Ureter (tissue), 1 donor: ENCODE results near the gene ZMIZ2. TPM values are rescaled to one million over a fixed set of nuclear protein-coding genes. Genes with fewer than 3 reads are reported as not detected.

ENCODE experiments used
- DNase-seq: peaks from one replicate; pipeline ENCODE4 v3.0.0-alpha.2; 2020; ENCODE audit warnings: low spot score
- total RNA-seq: library from RNA; stranded (reverse); gene quantifications from one replicate; pipeline ENCODE4 v1.2.4, GENCODE V29; 2023
- donor health status: DM: yes; HTN: yes; CAD: no.

The ZMIZ2 gene
- total RNA-seq, 1 donor from 2014 or later = 116 TPM

DNA sequence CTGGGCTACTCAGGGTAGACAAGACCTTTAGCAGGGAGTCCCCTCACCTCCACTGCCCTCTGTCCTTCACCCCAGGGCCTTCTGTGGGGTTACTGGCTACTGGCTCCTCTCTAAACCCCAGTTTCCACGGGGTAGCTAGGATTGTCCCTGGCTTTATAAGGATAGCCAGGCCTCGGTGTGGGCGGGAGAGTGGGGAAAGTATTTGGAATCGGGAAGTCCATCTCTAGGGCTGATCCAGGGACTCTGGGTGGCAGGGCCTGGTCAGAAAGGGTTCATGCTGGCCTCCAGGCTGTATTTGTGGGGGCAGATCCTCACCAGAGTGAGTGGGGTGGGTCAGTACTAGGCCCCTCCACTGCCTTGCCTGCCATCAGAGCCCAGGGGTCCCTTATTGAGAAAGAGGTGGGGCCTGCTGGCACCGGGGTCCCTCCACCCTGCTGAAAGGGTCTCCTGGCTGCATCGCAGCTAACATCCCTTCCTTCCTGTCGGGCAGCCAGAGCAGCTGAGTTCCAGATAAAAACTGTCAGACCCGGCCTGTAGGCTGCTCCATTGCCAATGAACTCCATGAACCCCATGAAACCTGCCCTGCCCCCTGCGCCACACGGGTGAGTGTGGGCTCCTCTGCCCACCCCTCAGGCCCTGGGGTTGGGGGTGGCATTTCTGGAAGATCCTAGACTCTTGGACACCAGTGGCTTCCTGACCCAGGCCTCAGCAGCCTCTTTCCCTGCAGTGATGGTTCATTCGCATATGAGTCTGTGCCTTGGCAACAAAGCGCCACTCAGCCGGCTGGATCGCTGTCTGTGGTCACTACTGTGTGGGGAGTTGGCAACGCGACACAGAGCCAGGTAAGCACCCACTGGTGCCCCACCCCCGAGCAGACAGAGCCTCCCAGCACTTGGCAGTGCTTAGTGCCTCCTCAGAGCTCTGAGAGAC is 7.3 kb downstream of the ZMIZ2 start:
- DNase-seq = no peak

DNA sequence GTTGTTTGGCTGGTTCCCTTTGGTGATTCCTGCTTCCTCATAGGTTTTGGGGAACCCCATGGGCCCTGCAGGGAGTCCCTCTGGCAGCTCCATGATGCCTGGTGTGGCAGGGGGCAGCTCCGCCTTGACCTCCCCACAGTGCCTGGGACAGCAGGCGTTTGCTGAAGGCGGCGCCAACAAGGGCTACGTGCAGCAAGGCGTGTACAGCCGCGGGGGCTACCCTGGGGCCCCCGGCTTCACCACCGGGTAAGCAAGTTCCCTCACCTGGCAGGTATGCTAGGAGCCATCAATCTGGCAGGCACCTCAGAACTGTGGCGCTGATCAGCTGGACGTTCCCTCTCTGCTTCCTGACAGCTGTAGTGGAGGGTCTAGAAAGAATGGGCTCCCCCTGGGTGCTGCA is 8.3 kb downstream of the ZMIZ2 start:
- DNase-seq = no peak

DNA sequence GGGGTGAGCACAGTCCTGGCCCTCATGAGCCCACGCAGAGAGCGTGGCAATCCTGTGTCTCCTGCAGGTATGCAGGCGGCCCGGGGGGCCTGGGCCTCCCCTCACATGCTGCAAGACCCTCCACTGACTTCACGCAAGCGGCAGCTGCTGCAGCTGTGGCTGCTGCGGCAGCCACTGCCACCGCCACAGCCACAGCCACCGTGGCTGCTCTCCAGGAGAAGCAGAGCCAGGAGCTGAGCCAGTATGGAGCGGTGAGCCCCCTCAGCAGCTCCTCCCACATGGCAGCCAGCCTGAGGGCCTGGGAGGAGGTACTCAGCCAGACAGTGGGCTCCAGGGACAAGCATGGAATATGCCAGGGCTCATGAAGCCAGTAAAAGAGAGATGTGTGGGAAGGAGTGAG is 8.7 kb downstream of the ZMIZ2 start:
- no peak for DNase-seq

DNA sequence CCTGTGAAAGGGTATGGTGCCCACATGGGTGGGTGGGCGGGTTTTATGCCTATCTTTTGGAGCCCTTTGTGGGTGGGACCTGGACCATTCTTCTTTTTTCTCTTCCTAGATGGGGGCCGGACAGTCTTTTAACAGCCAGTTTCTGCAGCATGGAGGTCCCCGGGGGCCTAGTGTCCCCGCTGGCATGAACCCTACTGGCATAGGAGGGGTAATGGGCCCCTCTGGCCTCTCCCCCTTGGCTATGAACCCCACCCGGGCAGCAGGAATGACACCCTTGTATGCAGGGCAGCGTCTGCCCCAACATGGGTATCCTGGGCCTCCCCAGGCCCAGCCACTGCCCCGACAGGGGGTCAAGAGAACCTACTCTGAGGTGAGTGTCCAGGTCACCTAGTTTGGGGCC is 9.1 kb downstream of the ZMIZ2 start:
- no peak for DNase-seq

DNA sequence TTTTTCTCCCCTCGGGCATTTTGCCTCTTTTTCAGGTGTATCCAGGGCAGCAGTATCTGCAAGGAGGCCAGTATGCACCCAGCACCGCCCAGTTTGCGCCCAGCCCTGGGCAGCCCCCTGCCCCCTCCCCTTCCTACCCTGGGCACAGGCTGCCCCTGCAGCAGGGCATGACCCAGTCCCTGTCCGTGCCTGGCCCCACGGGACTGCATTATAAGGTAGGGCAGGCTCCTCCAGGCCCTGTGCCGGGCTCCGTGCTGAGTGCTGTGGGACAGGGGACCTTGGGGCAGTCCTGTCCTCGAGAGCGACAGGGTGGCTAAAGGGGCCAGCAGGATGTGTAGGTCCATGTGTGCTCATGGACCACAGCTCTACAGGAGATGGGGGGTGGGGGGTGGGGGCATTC is 10.6 kb downstream of the ZMIZ2 start:
- no peak for DNase-seq

DNA sequence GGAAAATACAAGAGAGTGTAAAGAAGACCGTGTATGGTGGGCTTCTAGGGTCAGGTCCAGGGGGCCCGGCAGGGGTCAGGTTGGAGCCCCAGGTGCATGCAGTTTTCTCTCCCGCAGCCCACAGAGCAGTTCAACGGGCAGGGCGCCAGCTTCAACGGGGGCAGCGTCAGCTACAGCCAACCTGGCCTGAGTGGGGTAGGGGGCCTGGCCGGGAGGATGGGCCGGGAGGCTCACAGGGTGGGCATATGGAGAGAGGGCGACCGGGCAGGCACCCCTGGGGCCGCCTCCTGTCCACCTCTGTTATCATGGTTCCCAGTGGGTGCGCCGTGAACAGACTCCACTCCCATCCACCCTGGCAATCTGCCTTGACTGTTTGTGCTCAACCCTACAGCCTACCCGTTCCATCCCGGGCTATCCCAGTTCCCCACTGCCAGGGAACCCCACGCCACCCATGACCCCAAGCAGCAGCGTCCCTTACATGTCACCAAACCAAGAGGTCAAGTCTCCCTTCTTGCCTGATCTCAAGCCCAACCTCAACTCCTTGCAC is 11.5 kb downstream of the ZMIZ2 start:
- DNase-seq = no peak

DNA sequence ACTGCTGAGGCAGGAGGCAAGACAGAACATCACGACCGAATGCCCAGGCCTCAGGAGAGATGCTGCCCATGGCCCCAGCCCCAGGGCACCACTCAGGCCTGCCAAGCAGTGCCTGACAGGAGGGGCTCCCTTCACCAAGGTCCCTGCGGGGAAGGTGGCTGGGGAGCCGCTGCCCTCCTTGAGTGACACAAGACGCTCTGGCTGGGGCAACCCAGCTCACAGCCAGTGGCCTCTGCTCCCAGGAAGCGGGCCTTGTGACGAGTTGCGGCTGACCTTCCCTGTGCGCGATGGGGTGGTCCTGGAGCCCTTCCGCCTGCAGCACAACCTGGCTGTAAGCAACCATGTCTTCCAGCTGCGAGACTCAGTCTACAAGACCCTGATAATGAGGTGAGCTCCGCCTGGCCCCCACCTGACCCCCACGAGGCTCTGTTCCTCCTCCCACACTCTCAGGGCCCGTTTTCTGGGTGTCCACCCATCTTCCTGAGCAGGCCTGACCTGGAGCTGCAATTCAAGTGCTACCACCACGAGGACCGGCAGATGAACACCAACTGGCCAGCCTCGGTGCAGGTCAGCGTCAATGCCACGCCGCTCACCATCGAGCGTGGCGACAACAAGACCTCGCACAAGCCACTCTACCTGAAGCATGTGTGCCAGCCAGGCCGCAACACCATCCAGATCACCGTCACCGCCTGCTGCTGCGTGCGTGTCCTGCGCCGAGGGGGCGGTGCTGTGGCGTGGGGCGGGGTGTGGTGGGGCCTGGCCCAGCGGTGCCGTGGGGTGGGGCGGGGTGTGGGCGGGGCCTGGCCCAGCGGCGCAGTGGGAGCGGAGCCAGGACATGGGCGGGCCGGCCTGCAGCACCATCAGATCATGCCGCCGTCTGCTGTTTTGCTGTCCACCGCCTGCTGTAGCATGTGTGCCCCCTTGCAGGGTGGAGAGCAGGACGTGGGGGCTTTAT is 12.8 kb downstream of the ZMIZ2 start:
- peak; percentile 78 for DNase-seq

DNA sequence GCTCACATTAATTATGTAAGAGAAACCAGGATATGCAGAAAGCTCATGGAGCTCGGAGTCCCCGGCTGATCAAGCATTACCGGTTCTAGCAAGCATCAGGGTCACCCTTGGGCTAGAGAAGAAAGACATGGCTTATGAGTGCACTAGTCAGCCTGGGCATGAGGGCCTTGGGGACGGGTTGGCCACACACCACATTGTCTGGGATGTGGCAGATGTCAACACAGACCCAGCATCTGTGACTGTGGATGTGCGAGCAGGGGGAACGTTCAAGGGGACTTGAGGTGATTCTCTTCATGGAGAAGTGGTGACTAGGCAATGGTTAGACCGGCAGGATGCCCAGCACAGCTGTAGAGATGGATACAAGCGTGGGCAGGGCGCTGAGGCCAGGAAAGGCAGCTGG is 13.7 kb downstream of the ZMIZ2 start:
- DNase-seq = no peak

DNA sequence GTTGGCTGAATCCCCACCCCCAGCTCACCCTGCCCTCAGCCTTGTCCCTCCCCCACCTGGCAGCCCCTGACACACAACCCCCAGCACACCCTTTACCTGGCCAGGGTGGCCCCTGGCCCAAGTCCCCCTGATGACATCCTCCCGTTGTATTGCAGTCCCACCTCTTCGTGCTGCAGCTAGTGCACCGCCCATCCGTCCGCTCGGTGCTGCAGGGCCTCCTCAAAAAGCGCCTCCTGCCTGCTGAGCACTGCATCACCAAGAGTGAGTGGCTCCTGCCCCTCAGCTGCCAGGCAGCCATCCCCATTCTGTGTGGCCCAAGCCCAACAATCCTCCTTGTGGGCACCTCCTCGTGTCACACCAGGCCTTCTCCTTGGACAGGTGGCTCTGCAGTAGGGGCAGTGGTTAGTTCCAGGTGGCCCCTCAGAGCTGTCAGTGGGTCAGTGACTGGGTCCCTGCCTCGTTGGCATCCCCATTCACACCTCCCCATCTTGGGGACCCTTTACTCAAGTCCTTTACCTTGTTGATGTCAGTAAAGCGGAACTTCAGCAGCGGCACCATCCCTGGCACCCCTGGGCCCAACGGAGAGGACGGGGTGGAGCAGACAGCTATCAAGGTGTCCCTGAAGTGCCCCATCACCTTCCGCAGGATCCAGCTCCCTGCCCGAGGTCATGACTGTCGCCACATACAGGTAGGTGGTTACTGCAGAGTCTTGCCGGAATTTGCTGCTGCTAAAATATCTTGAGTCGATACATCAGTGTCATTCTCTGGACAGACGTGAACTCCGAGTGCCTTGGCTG is 14.3 kb downstream of the ZMIZ2 start:
- no peak for DNase-seq

DNA sequence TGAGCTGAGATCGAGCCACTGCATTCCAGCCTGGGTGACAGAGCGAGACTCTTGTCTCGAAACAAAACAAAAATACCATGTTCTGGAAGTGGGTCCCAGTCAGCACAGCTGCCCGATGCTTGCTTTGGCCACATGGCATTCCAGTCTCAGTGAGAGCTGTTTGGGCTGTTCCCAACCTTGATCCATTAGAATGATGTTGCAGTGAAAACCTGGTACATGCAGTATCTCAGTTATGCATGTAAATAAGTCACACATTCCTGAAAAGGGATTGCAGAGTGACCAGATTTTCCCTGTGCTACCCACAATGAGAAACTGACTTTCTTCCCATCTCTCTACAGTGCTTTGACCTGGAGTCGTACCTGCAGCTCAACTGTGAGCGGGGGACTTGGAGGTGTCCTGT is 15.4 kb downstream of the ZMIZ2 start:
- no peak for DNase-seq

DNA sequence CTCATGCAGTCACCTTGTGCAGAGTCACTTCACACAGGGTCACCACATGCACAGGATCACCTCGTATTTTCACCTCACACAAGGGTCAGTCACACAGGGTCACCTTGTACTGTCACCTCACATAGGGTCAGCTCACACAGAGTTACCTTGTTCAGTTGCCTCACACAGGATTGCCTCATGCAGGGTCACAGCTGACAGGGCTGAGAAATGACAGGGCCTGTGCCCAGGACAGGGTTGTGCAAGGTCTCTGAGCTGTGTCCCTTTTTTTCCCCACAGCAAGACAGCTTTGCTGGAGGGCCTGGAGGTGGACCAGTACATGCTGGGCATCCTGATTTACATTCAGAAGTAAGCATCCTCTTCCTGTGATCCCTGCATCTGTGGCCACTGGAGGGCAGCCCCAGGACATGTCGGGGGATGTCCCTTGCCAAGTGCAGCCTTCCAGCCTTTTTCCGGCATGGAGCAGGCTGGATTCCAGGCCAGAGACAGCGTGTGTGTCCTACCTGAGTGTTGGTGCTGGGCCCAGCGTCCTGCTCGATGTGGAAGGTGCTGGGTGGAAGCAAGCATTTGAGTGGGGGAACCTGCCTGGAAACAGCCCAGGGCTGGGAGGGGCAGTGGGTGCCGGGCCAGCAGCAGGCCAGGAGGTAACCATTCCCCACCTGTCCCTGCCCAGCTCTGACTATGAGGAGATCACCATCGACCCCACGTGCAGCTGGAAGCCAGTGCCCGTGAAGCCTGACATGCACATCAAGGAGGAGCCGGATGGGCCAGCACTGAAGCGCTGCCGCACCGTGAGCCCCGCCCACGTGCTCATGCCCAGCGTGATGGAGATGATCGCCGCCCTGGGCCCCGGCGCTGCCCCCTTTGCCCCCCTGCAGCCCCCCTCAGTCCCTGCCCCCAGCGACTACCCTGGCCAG is 16.3 kb downstream of the ZMIZ2 start:
- no peak for DNase-seq

DNA sequence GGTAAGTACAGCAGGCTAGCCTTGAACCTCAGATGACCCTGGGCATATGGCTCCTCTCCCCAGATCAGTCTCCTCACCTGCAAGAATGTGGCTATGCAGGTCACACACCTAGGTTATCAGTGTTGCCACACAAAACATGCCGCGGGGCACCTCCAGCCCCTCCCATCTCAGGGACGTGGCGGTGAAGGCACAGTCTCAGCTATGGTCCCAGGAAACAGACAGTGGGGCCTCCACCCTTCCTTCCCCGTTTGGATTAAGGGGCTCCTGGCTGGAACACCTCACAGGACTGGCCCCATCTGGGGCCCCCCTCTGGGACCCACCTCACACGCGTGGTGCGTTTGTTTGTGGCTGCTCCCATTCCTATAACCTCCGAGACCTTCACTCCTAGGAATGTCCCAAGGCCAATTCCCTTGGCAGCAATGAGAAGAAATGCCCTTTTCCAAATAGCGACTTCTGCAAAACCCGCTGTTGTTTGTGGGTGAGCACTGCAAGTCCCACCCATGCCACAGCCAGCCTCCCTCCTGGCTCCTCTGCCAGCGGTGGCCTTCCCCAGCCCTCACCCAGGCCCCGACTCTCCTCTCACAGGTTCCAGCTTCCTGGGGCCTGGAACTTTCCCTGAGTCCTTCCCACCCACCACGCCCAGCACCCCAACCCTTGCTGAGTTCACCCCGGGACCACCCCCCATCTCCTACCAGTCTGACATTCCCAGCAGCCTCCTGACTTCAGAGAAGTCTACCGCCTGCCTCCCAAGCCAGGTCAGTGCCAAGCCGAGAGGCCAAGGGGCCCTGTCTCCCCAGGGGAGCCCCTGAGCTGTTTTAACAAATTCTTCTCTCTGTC is 17.1 kb downstream of the ZMIZ2 start:
- DNase-seq = no peak

DNA sequence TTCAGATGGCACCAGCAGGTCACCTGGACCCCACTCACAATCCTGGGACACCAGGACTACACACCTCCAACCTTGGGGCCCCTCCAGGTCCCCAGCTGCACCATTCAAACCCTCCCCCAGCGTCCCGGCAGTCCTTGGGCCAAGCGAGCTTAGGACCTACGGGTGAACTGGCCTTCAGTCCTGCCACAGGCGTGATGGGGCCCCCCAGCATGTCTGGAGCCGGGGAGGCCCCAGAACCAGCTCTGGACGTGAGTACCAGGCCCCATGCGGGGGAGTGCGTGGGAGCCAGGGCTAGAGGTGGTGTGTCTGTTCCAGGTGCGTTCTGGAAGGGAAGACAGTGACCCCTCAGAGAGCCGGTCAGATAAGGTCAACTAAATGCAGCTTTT is 17.8 kb downstream of the ZMIZ2 start:
- no peak for DNase-seq

DNA sequence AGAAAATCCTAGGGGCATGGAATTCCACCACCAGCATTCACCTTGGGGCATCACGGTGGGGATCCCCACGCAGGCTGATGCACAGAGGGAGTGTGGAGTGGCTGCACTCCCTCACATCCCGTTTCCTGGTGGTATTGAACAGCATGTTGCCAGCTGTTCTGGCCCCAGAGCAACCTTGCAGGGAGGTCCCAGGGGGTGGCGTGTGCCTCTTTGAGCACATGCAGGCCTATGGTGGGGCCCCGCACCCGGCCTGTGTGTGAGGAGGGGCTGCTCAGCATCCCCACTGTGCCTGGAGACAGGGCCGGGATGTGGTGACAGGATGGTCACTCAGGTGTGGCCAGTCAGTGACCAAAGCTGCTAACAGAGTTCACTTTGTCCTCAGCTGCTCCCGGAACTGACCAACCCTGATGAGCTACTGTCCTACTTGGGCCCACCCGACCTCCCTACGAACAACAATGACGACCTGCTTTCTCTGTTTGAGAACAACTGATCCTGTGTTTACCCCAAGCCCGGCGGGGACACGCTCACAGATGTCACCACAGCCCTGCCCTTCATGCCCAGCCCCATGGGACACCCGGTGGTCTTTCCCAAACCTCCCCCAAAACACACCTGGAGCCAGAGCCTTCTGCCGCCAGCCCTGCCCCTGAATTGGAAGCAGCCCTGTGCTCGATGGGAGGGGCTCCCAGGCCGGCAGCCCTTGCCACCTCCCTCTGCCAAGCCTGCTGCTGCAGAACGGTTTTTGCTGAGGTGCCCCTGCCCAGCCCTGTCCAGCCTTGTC is 18.7 kb downstream of the ZMIZ2 start:
- DNase-seq = no peak

DNA sequence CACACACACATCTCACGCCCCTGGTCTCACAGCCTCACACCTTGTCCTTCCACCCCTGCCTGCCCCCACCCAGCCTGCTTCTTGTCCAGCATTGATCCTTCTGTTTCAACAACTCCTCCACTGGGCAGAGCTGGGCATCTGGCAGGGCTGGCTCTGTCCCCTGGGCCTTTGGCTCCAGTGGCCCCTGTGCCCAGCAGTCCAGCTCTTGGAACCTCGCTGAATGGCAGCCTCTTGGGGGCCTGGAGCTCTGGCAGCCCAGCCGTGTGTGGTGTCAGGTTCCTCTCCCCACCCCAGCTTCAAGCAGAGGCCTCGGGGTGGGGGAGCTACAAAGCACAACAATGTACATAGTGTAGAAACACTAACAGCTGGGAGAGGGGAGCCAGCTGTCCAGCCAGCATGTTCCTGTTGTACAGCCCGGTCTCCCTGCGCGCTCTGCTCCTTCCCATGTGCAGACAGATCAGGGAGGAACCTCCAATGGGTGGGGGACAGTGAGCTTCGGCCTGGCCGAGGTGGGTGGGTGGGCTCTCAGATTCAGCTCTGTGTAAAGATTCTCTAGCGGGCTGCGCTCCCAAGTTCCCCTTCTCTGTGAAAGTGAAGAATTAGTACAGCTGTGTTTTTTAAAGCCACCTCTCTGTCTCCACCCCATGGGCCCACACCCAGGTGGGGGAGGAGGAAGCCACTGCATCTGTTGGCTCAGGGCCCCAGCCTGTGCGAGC is 19.4 kb downstream of the ZMIZ2 start:
- DNase-seq = no peak

DNA sequence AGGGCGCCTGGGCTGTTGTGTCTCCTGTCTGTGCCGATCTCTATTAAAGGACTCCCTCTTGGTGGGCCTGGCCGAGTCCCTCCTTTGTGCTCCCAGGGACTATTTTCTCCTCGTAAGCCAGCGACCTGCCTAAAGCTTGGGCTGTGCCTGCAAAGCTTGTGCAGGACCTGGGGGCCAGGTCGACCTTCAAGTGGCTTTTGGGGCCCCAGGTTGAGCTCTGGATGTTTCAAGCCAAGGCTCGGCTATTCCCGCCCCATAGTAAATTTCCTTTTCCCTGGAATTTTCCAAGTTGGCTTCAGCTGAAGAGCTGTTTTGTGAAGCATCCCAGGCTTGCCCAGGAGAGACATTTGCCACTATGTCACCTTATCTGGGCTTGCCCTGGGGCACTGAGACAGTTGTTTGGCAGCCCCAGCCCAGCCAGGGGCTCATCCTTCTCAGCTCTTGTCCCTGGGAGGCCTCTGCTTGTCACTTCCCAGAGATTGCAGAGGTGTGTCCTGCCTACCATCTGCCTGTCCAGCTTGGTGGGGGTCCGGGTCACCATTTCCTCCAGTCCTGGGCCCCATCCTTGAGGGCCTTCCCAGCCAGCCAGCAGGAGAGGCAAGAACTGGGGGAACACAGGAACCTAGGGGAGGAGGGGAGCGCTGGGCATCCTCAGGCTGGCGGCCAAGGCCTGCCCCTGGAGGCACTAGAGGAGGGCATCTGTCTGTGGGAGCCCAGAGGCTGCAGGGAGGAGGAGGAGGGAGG is 20.2 kb downstream of the ZMIZ2 start:
- DNase-seq = no peak

DNA sequence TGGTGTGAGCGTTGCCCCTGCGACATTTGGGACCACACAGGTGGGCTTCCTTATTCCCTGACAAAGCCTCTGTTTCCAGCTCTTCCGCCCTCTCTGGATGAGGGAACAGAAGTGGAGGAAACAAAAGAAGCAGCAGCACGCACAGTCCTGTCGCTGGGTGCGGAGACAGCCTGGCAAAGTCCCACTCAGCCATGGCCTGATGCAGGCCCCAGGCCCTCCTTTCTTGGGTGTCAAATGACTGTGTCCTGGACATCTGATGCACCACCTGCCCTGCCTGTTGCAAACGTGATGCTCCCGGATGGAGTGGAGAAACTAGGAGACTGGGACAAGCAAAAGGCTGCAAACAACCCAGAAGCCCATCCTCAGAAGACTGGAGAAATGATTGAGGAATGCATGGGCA is 20.7 kb downstream of the ZMIZ2 start:
- DNase-seq = no peak
